KG1 (cell line): ENCODE data around the gene FZD2.
"Not testable (repeated sequence)": the region's sequence is repeated elsewhere in the genome, so short reads cannot be mapped to it uniquely, and the experiment has no call there.

Experiments
- DNase-seq: peaks from one replicate; lab custom pipeline; 2025; lab: John Stamatoyannopoulos, UW

Gene FZD2

GRCh38 chr17:44546671-44547606, 10.3 kb upstream of the FZD2 start:
- no peak for DNase-seq

GRCh38 chr17:44547625-44548267, 9.5 kb upstream of the FZD2 start:
- no peak for DNase-seq

- no peak for DNase-seq
Observed at GRCh38 chr17:44548376-44549230, 8.7 kb upstream of the FZD2 start.

- no peak for DNase-seq
Observed at GRCh38 chr17:44549686-44550085, 7.6 kb upstream of the FZD2 start.

- no peak for DNase-seq
Observed at GRCh38 chr17:44552361-44552760, 4.9 kb upstream of the FZD2 start.

- no peak for DNase-seq
Observed at GRCh38 chr17:44555099-44555498, 2.2 kb upstream of the FZD2 start.

- DNase-seq = no peak
Observed at GRCh38 chr17:44556166-44556831, 985 bp upstream of the FZD2 start.

GRCh38 chr17:44557651-44558285, 484 bp downstream of the FZD2 start:
- no peak for DNase-seq

- no peak for DNase-seq
Observed at GRCh38 chr17:44558334-44558709, 1.0 kb downstream of the FZD2 start.

- DNase-seq = no peak
Observed at GRCh38 chr17:44558710-44559633, 1.7 kb downstream of the FZD2 start.

- no peak for DNase-seq
Observed at GRCh38 chr17:44559634-44560554, 2.6 kb downstream of the FZD2 start.

- DNase-seq = no peak
Observed at GRCh38 chr17:44561237-44561623, 3.9 kb downstream of the FZD2 start.

GRCh38 chr17:44564429-44564828, 7.1 kb downstream of the FZD2 start:
- DNase-seq = no peak

- DNase-seq = no peak
Observed at GRCh38 chr17:44565866-44566443, 8.7 kb downstream of the FZD2 start.

GRCh38 chr17:44568311-44568944, 11.1 kb downstream of the FZD2 start:
- DNase-seq = not testable (repeated sequence)

- DNase-seq = no peak
Observed at GRCh38 chr17:44568945-44569858, 11.9 kb downstream of the FZD2 start.

GRCh38 chr17:44572801-44573200, 15.5 kb downstream of the FZD2 start:
- no peak for DNase-seq
